Stomach smooth muscle (tissue), 2 donors: ENCODE results near the gene ITSN2.

ENCODE experiments used
- H3K27ac ChIP-seq: one replicate; pipeline ENCODE4 v1.7.0; 2013; ENCODE audit warnings: mild to moderate bottlenecking, low read length, inconsistent platforms
- H3K27me3 ChIP-seq, 2 donors: one replicate each; pipeline ENCODE4 v1.7.0; 2013; ENCODE audit warnings: low read length in 2 of 2; ENCODE audit not compliant: insufficient read depth in 2 of 2, control insufficient read depth in 1 of 2
- H3K36me3 ChIP-seq, 2 donors: one replicate each; pipeline ENCODE4 v1.7.0; 2013; ENCODE audit warnings: low read length in 2 of 2; ENCODE audit not compliant: control insufficient read depth in 2 of 2, insufficient read depth in 2 of 2
- H3K4me1 ChIP-seq: one replicate; pipeline ENCODE4 v1.7.0; 2013; ENCODE audit warnings: low read length; ENCODE audit not compliant: control insufficient read depth, insufficient read depth
- H3K4me3 ChIP-seq, 2 donors: one replicate each; pipeline ENCODE4 v1.7.0; 2013; ENCODE audit warnings: low read length in 2 of 2
- H3K9ac ChIP-seq, 2 donors: one replicate each; pipeline ENCODE4 v1.7.0; 2013; ENCODE audit warnings: low read length in 2 of 2, mild to moderate bottlenecking in 1 of 2
- H3K9me3 ChIP-seq, 2 donors: one replicate each; pipeline ENCODE4 v1.7.0; 2013; ENCODE audit warnings: low read length in 2 of 2; ENCODE audit not compliant: control insufficient read depth in 2 of 2
- donor health status: healthy.
- donor health status: Pancreatic carcinoma.

ITSN2 gene

GRCh38 chr2:24220554-24221291 lies 139.6 kb downstream of the ITSN2 start:
- no peaks in the 10 kb centered on the region for H3K27me3 ChIP-seq
- H3K36me3 ChIP-seq: peaks cover 11 to 38% of the 10 kb centered on the region in 2 donors
- H3K27ac ChIP-seq: no peak overlapping the region
- H3K9ac ChIP-seq: no peak overlapping the region
- no peak overlapping the region for H3K4me3 ChIP-seq
- H3K9me3 ChIP-seq: no peaks in the 10 kb centered on the region
- H3K4me1 ChIP-seq: no peaks in the 10 kb centered on the region

- Histone ChIP-seq H3K36me3 (peaks cover 34 to 59% of the 10 kb centered on the region in 2 donors), H3K9me3 (no peaks in the 10 kb centered on the region), H3K4me3 (no peak overlapping the region)
Measured at GRCh38 chr2:24214880-24215279, 145.5 kb downstream of the ITSN2 start.

GRCh38 chr2:24211408-24211807 lies 148.9 kb downstream of the ITSN2 start:
- Histone ChIP-seq H3K9me3 (no peaks in the 10 kb centered on the region), H3K4me3 (no peak overlapping the region), H3K4me1 (no peaks in the 10 kb centered on the region), H3K36me3 (peaks cover 49 to 61% of the 10 kb centered on the region in 2 donors), H3K27ac (no peak overlapping the region), H3K9ac (no peak overlapping the region), H3K27me3 (no peaks in the 10 kb centered on the region)

More at GRCh38 chr2:24214880-24215279, 145.5 kb downstream of the ITSN2 start:
- Histone ChIP-seq H3K27ac (no peak overlapping the region), H3K9ac (no peak overlapping the region), H3K27me3 (no peaks in the 10 kb centered on the region), H3K4me1 (no peaks in the 10 kb centered on the region)

GRCh38 chr2:24210723-24211122 lies 149.6 kb downstream of the ITSN2 start:
- peaks cover 45 to 62% of the 10 kb centered on the region in 2 donors for H3K36me3 ChIP-seq

GRCh38 chr2:24210106-24210455 lies 150.3 kb downstream of the ITSN2 start:
- Histone ChIP-seq H3K4me1 (no peaks in the 10 kb centered on the region), H3K9me3 (no peaks in the 10 kb centered on the region), H3K4me3 (no peak overlapping the region), H3K27ac (no peak overlapping the region), H3K27me3 (no peaks in the 10 kb centered on the region), H3K36me3 (peaks cover 48 to 61% of the 10 kb centered on the region in 2 donors), H3K9ac (no peak overlapping the region)

More at GRCh38 chr2:24210723-24211122, 149.6 kb downstream of the ITSN2 start:
- Histone ChIP-seq H3K4me3 (no peak overlapping the region), H3K9ac (no peak overlapping the region), H3K27me3 (no peaks in the 10 kb centered on the region), H3K27ac (no peak overlapping the region), H3K9me3 (no peaks in the 10 kb centered on the region), H3K4me1 (no peaks in the 10 kb centered on the region)

- no peaks in the 10 kb centered on the region for H3K4me1 ChIP-seq
- H3K9me3 ChIP-seq: no peaks in the 10 kb centered on the region
- H3K27me3 ChIP-seq: no peaks in the 10 kb centered on the region
- no peak overlapping the region for H3K4me3 ChIP-seq
- no peak overlapping the region for H3K9ac ChIP-seq
- H3K36me3 ChIP-seq: peaks cover 51 to 62% of the 10 kb centered on the region in 2 donors
- H3K27ac ChIP-seq: no peak overlapping the region
Measured at GRCh38 chr2:24209389-24210105, 150.8 kb downstream of the ITSN2 start.

GRCh38 chr2:24208490-24208889 lies 151.8 kb downstream of the ITSN2 start:
- peaks cover 60 to 69% of the 10 kb centered on the region in 2 donors for H3K36me3 ChIP-seq

GRCh38 chr2:24207359-24207758 lies 153.0 kb downstream of the ITSN2 start:
- H3K27me3 ChIP-seq: no peaks in the 10 kb centered on the region
- peaks cover 58 to 70% of the 10 kb centered on the region in 2 donors for H3K36me3 ChIP-seq
- H3K4me3 ChIP-seq: no peak overlapping the region
- no peak overlapping the region for H3K9ac ChIP-seq
- no peaks in the 10 kb centered on the region for H3K4me1 ChIP-seq
- H3K27ac ChIP-seq: no peak overlapping the region
- no peaks in the 10 kb centered on the region for H3K9me3 ChIP-seq

More at GRCh38 chr2:24208490-24208889, 151.8 kb downstream of the ITSN2 start:
- Histone ChIP-seq H3K27ac (no peak overlapping the region), H3K9ac (no peak overlapping the region), H3K9me3 (no peaks in the 10 kb centered on the region), H3K27me3 (no peaks in the 10 kb centered on the region), H3K4me3 (no peak overlapping the region), H3K4me1 (no peaks in the 10 kb centered on the region)

- H3K4me3 ChIP-seq: no peak overlapping the region
- H3K9ac ChIP-seq: no peak overlapping the region
- no peaks in the 10 kb centered on the region for H3K27me3 ChIP-seq
- no peaks in the 10 kb centered on the region for H3K9me3 ChIP-seq
- H3K27ac ChIP-seq: no peak overlapping the region
- no peaks in the 10 kb centered on the region for H3K4me1 ChIP-seq
- peaks cover 51 to 64% of the 10 kb centered on the region in 2 donors for H3K36me3 ChIP-seq
Measured at GRCh38 chr2:24206714-24207113, 153.6 kb downstream of the ITSN2 start.

- Histone ChIP-seq H3K4me3 (no peak overlapping the region), H3K27me3 (no peaks in the 10 kb centered on the region), H3K9ac (no peak overlapping the region), H3K27ac (no peak overlapping the region), H3K36me3 (peaks cover 48 to 63% of the 10 kb centered on the region in 2 donors), H3K4me1 (no peaks in the 10 kb centered on the region), H3K9me3 (no peaks in the 10 kb centered on the region)
Measured at GRCh38 chr2:24206242-24206641, 154.1 kb downstream of the ITSN2 start.

GRCh38 chr2:24205131-24205530 lies 155.2 kb downstream of the ITSN2 start:
- no peak overlapping the region for H3K4me3 ChIP-seq
- H3K36me3 ChIP-seq: peaks cover 43 to 55% of the 10 kb centered on the region in 2 donors
- H3K9ac ChIP-seq: no peak overlapping the region

More at GRCh38 chr2:24205131-24205530, 155.2 kb downstream of the ITSN2 start:
- no peaks in the 10 kb centered on the region for H3K27me3 ChIP-seq
- no peak overlapping the region for H3K27ac ChIP-seq
- H3K9me3 ChIP-seq: no peaks in the 10 kb centered on the region
- H3K4me1 ChIP-seq: no peaks in the 10 kb centered on the region
